IMR-90 (cell line): ENCODE data around the gene AHCTF1.

ENCODE experiments used
- BHLHE40 ChIP-seq: fragments of 150-350 bp; IDR thresholded peaks from 2 replicates; pipeline ENCODE4 v1.6.1; 2016; ENCODE audit warnings: mild to moderate bottlenecking, low read depth, low read length
- CEBPB ChIP-seq: IDR thresholded peaks from 2 replicates; pipeline ENCODE4 v1.6.1; 2012; ENCODE audit warnings: low read depth, low read length, improper control_type of control experiment
- CHD1 ChIP-seq: IDR thresholded peaks from 2 replicates; pipeline ENCODE4 v1.6.1; 2012; ENCODE audit warnings: low read depth, low read length, improper control_type of control experiment
- CTCF ChIP-seq: conservative IDR thresholded peaks from 2 replicates; pipeline ENCODE4 v1.5.1; 2012; ENCODE audit warnings: mild to moderate bottlenecking, low read depth, low read length, improper control_type of control experiment
- ELK1 ChIP-seq: fragments of 150-350 bp; IDR thresholded peaks from 2 replicates; pipeline ENCODE4 v1.6.1; 2016; ENCODE audit warnings: low read depth, mild to moderate bottlenecking, low read length, moderate library complexity, borderline replicate concordance
- FOS ChIP-seq: fragments of 150-350 bp; IDR thresholded peaks from 2 replicates; pipeline ENCODE4 v1.6.1; 2016; ENCODE audit warnings: low read depth, low read length
- POLR2A ChIP-seq: IDR thresholded peaks from 2 replicates; pipeline ENCODE4 v1.6.1; 2012; ENCODE audit warnings: mild to moderate bottlenecking, low read depth, low read length
- RAD21 ChIP-seq: IDR thresholded peaks from 2 replicates; pipeline ENCODE4 v1.6.1; 2012; ENCODE audit warnings: low read length, improper control_type of control experiment
- RFX5 ChIP-seq: IDR thresholded peaks from 2 replicates; pipeline ENCODE4 v1.8.0; 2012; ENCODE audit warnings: low read depth, mild to moderate bottlenecking, low read length, moderate library complexity
- SMC3 ChIP-seq: fragments of 150-350 bp; IDR thresholded peaks from 2 replicates; pipeline ENCODE4 v1.6.1; 2016; ENCODE audit warnings: low read depth, mild to moderate bottlenecking, antibody characterized with exemption, low read length, moderate library complexity

GRCh38 chr1:246794828-246795671, 136.7 kb downstream of the AHCTF1 start:
- TF ChIP-seq CTCF: no peak
- TF ChIP-seq BHLHE40: no peak
- no peak for TF ChIP-seq CEBPB
- no peak for TF ChIP-seq POLR2A
- no peak for TF ChIP-seq CHD1
- TF ChIP-seq RFX5: no peak
- TF ChIP-seq FOS: no peak
- TF ChIP-seq SMC3: no peak
- no peak for TF ChIP-seq ELK1
- no peak for TF ChIP-seq RAD21
